Right renal pelvis (tissue), 4 donors: Measurements from ENCODE around the gene ATP10D. TPM values are rescaled to one million over a fixed set of nuclear protein-coding genes. Genes with fewer than 3 reads are reported as not detected.

Source experiments
- DNase-seq, 4 donors: peaks; one replicate each; pipeline ENCODE4 v3.0.0-alpha.2; 2013; ENCODE audit warnings: low read depth in 4 of 4, low spot score in 3 of 4, missing footprints in 1 of 4
- polyA plus RNA-seq, 4 donors: library from polyadenylated mRNA; unstranded; fragments of 120-200 nt; gene quantifications; one replicate each; pipeline ENCODE4 v1.2.1, GENCODE V29; 2013; ENCODE audit not compliant: insufficient read length in 4 of 4

Gene ATP10D
- polyA plus RNA-seq, 4 donors = 41.8 to 57.2 (median 49.4) TPM

GRCh38 chr4:47572981-47573380 lies 87.9 kb downstream of the ATP10D start:
- DNase-seq = no peak

GRCh38 chr4:47577779-47578553 lies 92.9 kb downstream of the ATP10D start:
- DNase-seq = peak; percentile 15 to 55 (median 43)

- no peak for DNase-seq
Observed at GRCh38 chr4:47579235-47579634, 94.2 kb downstream of the ATP10D start.

GRCh38 chr4:47590325-47590724 lies 105.2 kb downstream of the ATP10D start:
- no peak for DNase-seq

GRCh38 chr4:47597696-47598095 lies 112.6 kb downstream of the ATP10D start:
- no peak for DNase-seq

GRCh38 chr4:47598320-47598719 lies 113.2 kb downstream of the ATP10D start:
- DNase-seq = no peak

- DNase-seq = no peak
Observed at GRCh38 chr4:47598896-47599295, 113.8 kb downstream of the ATP10D start.

- DNase-seq = no peak
Observed at GRCh38 chr4:47606482-47606881, 121.4 kb downstream of the ATP10D start.

- DNase-seq = no peak
Observed at GRCh38 chr4:47612116-47613023, 127.3 kb downstream of the ATP10D start.

GRCh38 chr4:47615385-47615784 lies 130.3 kb downstream of the ATP10D start:
- no peak for DNase-seq

- DNase-seq = no peak
Observed at GRCh38 chr4:47617607-47618006, 132.5 kb downstream of the ATP10D start.

GRCh38 chr4:47619691-47620090 lies 134.6 kb downstream of the ATP10D start:
- DNase-seq = no peak

- DNase-seq = no peak
Observed at GRCh38 chr4:47621181-47621580, 136.1 kb downstream of the ATP10D start.

GRCh38 chr4:47624031-47624441 lies 139.0 kb downstream of the ATP10D start:
- no peak for DNase-seq

GRCh38 chr4:47631161-47631560 lies 146.1 kb downstream of the ATP10D start:
- DNase-seq = no peak

GRCh38 chr4:47639531-47639930 lies 154.5 kb downstream of the ATP10D start:
- no peak for DNase-seq

- DNase-seq = no peak
Observed at GRCh38 chr4:47640911-47641310, 155.8 kb downstream of the ATP10D start.

GRCh38 chr4:47641755-47642154 lies 156.7 kb downstream of the ATP10D start:
- DNase-seq = no peak

- DNase-seq = no peak
Observed at GRCh38 chr4:47642191-47642830, 157.2 kb downstream of the ATP10D start.
